ENCODE measurements around the gene CENPX. TPM values are rescaled to one million over a fixed set of nuclear protein-coding genes. Genes with fewer than 3 reads are reported as not detected.

CENPX gene
- total and polyA plus RNA-seq, 4 experiments from 2014 or later, result 33.4 to 70.8 (median 36.7) TPM

DNA sequence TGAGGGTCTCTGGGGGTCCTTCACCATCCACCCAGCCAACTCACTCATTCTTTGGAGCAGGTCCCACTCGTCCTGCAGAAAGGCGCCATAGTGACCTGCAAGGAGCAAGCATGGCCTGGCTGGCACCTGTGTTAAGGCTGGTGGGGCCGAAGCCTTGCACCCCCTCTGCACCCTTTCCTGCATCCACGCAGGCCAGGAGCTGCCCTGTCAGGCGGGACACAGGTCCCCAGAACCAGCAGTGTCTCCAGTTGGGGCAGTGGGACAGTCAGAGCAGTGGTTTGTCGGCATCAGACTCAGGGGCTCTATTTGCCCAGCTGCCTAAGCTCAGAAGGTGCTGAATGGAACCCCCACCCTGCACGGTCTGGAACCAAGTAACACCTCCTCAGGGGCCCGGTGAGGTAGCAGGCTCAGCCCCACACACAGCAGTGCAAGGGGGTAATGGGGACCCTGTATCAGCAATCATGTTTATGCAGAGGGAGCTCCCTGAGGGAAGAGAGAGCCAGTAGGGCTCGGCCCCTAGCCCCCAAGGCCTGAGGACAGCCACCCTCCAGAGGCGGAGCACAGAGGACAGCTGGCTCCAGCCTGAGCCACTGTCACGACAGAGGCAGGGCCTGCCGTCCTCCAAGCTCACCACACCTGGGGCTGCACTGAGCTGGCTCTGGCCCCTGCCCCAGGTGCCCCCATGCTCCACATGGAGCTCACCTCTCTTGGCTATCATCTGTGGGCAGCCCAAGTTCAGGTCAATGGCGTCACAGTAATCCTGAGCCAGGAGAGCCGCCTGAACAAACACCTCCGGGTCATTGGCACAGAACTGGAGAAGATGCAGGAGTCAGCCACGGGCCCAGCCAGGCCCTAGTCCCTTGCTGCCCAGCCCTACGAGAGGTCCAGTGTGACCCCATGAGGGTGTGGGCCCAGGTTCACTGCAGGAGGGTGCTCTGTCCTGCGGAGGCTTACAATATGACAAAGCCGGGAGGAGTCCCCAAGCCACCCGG lies 41.0 kb upstream of the CENPX start:
- intact Hi-C loops (cut with micrococcal nuclease), result loop anchor here (2.0 kb wide), 1 partner anchor 27 kb away; the partner anchor contains the start of gene DCXR
- Histone ChIP-seq H3K36me3 (ENCODE audit: insufficient read depth, low read length) (peaks cover 14% of the 10 kb centered on the region), H3K27me3 (ENCODE audit: insufficient read depth, low read length) (no peaks in the 10 kb centered on the region), H3K4me1 (ENCODE audit: insufficient read depth, low read length) (peaks cover 28% of the 10 kb centered on the region), H3K27ac (ENCODE audit: low read depth, low read length) (peak overlapping the region; percentile 63), H3K4me3 (ENCODE audit: low read length in 2 of 2) (no peak overlapping the region), H3K9me3 (ENCODE audit: control insufficient read depth in 1 of 2, low read length in 2 of 2) (no peaks in the 10 kb centered on the region)
- H3K36me3 Mint-ChIP-seq, result peaks cover 0 to 12% of the 10 kb centered on the region in 2 donors
- CTCF ChIA-PET (ENCODE audit: partially characterized antibody), result interaction anchor here (0.9 kb wide), 1 partner anchor 26 kb away, joined by 4 read pairs; the partner anchor contains the start of gene DCXR
- H3K9me3 Mint-ChIP-seq, result no peaks in the 10 kb centered on the region
- H3K27ac Mint-ChIP-seq, result peak overlapping the region in 6 of 7 donors; percentile 17 to 70 (median 65)
- DNase-seq, result peak in 1 of 5 donors; percentile 31
- H3K27me3 Mint-ChIP-seq, result no peaks in the 10 kb centered on the region
- POLR2A ChIA-PET (ENCODE audit: partially characterized antibody), result interaction anchor here (3.5 to 3.9 kb wide), 2 partner anchors 26 to 43 kb away, joined by 18 to 21 read pairs; partner anchors contain the start of gene DCXR
- peak overlapping the region; percentile 49 to 74 (median 70) for H3K4me3 Mint-ChIP-seq
- peaks cover 0 to 23% (median 12%) of the 10 kb centered on the region in 4 donors for H3K4me1 Mint-ChIP-seq

DNA sequence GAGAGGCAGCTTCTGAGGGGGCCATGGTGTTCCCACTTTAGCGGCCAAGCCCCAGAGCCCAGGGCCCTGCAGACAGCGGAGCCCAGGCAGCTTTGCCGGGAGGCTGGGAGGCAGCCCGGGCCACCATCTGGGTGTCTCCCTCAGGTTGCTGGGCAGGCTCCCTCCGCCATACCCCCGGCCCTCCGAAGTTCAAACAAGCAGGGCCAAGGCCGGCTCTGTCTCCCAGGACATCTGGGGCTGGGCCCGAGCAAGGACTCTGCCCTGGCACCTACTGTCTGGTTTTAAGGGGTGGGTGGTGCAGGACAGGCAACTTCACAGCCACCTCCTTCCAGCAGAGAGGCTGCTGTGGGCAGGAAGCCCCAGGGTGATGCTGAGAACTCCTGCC lies 40.3 kb upstream of the CENPX start:
- POLR2A ChIA-PET (ENCODE audit: partially characterized antibody), result no interaction called here
- H3K27ac ChIP-seq (ENCODE audit: low read depth, low read length), result no peak overlapping the region
- H3K4me1 ChIP-seq (ENCODE audit: insufficient read depth, low read length), result peaks cover 28% of the 10 kb centered on the region
- H3K27me3 ChIP-seq (ENCODE audit: insufficient read depth, low read length), result no peaks in the 10 kb centered on the region
- intact Hi-C loops (cut with micrococcal nuclease), result no loop called here
- peaks cover 14% of the 10 kb centered on the region for H3K36me3 ChIP-seq (ENCODE audit: insufficient read depth, low read length)
- H3K4me1 Mint-ChIP-seq, result peaks cover 0 to 23% (median 12%) of the 10 kb centered on the region in 4 donors
- CTCF ChIA-PET (ENCODE audit: partially characterized antibody), result interaction anchor here (0.9 kb wide), 1 partner anchor 25 kb away, joined by 4 read pairs; the partner anchor contains the start of gene DCXR
- no peaks in the 10 kb centered on the region for H3K9me3 ChIP-seq (ENCODE audit: control insufficient read depth in 1 of 2, low read length in 2 of 2)
- no peak overlapping the region for H3K4me3 Mint-ChIP-seq
- no peaks in the 10 kb centered on the region for H3K27me3 Mint-ChIP-seq
- H3K36me3 Mint-ChIP-seq, result peaks cover 0 to 15% of the 10 kb centered on the region in 2 donors
- peaks cover 0 to 1% (median 0%) of the 10 kb centered on the region in 8 donors for H3K9me3 Mint-ChIP-seq
- peak overlapping the region in 1 of 7 donors; percentile 54 for H3K27ac Mint-ChIP-seq
- no peak overlapping the region for H3K4me3 ChIP-seq (ENCODE audit: low read length in 2 of 2)
- DNase-seq, result no peak

DNA sequence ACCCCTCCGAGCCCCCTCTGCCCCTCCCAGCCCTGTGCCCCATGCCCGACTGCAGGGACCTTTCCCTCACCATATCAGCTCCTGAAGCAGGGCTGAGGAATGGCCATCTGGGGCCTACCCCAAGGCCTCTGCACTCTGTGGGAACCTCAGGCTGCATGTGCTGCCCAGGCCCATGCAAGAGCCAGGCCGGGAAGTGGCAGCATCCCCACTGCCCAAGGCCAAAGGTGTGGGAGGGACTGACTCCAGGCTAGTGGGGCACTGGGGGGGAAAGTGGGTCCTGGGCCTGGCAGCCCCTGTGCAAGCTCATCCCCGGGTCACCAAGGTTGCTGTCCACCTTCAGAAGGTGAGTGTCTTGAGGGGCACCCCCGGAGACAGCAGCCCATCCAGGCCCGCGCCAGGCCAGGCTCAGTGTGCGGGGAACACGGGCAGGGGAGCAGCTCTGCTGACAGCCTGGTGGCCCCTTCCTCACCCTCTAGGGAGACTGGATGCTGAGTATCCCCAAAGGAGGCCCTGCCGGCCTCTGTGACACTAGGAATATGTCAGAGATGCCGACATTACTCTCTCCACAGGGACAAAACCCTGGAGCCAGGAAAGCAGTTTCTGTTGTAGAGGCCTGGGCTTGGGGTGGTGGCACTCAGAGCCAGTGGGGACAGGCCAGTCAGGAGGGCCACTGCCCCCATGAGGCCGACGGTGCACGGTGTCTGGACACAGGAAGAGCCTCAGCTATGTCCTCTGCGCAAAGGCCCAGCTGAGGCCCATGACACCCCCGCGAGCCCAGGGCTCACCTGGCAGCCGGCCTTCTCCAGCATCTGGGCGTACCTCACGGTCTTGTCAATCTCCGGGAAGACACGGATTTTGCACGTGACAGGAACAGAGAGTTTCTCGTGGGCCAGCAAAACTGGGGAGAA lies 39.7 kb upstream of the CENPX start:
- Mint-ChIP-seq H3K4me1 (peaks cover 0 to 22% (median 12%) of the 10 kb centered on the region in 4 donors), H3K36me3 (peaks cover 0 to 19% of the 10 kb centered on the region in 2 donors), H3K4me3 (no peak overlapping the region), H3K27ac (peak overlapping the region in 4 of 7 donors; percentile 4 to 54 (median 32)), H3K27me3 (no peaks in the 10 kb centered on the region), H3K9me3 (peaks cover 0 to 2% (median 0%) of the 10 kb centered on the region in 8 donors)
- no peak for DNase-seq
- ChIA-PET CTCF (ENCODE audit: partially characterized antibody) (no interaction called here), POLR2A (ENCODE audit: partially characterized antibody) (no interaction called here)
- Histone ChIP-seq H3K9me3 (ENCODE audit: control insufficient read depth in 1 of 2, low read length in 2 of 2) (no peaks in the 10 kb centered on the region), H3K4me1 (ENCODE audit: insufficient read depth, low read length) (peaks cover 28% of the 10 kb centered on the region), H3K36me3 (ENCODE audit: insufficient read depth, low read length) (peaks cover 14% of the 10 kb centered on the region), H3K4me3 (ENCODE audit: low read length in 2 of 2) (no peak overlapping the region), H3K27me3 (ENCODE audit: insufficient read depth, low read length) (no peaks in the 10 kb centered on the region), H3K27ac (ENCODE audit: low read depth, low read length) (no peak overlapping the region)
- intact Hi-C loops (cut with micrococcal nuclease), result no loop called here

DNA sequence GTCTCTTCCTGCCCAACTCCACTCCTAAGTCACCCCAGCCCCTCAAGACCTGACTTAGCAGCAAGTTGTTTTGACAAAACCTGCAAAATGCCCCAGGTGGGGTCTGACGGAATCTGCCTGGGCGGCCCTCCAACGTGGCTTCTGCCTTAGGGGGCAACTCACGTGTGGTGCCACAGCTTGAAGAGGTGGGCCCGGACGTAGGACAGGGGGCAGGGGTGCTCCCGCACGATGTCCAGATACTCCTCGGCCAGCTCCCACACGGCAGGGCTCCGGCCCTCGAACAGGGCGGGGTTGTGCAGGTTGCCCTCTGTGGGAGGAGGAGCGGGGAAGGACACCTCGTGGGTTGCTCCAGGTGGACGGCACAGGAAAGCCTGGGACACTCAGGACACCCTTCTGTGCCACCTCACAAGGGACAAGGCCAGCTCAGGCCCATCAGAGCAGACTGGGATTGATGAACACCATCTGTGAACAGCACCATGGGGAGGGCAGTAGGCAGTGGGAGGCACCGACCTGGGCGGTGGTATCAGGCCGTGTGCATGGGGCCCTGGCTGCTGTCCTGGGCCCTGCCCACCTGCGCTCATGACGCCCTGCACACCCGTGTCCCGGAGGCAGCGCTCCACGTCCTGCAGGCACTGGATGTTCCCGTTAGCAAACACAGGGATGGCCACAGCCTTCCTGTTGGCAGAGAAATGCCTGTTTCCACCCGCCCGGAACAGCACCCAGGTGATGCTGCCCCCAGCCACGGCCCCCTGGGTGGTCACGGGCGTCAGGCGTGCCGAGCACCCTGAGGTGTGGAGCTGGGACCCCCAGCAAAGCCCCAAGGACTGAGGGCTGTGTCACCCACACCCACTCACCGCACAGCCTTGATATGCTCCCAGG lies 38.6 kb upstream of the CENPX start:
- ChIA-PET CTCF (ENCODE audit: partially characterized antibody) (no interaction called here), POLR2A (ENCODE audit: partially characterized antibody) (interaction anchor here (1.4 to 1.8 kb wide), 2 partner anchors 24 to 25 kb away, joined by 3 to 5 read pairs; partner anchors contain the start of gene DCXR)
- Mint-ChIP-seq H3K27me3 (no peaks in the 10 kb centered on the region), H3K4me1 (peaks cover 0 to 14% (median 8%) of the 10 kb centered on the region in 4 donors), H3K4me3 (no peak overlapping the region), H3K9me3 (peaks cover 0 to 2% (median 0%) of the 10 kb centered on the region in 8 donors), H3K36me3 (peaks cover 0 to 24% of the 10 kb centered on the region in 2 donors), H3K27ac (no peak overlapping the region)
- intact Hi-C loops (cut with micrococcal nuclease), result no loop called here
- Histone ChIP-seq H3K9me3 (ENCODE audit: control insufficient read depth in 1 of 2, low read length in 2 of 2) (no peaks in the 10 kb centered on the region), H3K36me3 (ENCODE audit: insufficient read depth, low read length) (peaks cover 17% of the 10 kb centered on the region), H3K27me3 (ENCODE audit: insufficient read depth, low read length) (no peaks in the 10 kb centered on the region), H3K4me1 (ENCODE audit: insufficient read depth, low read length) (peaks cover 22% of the 10 kb centered on the region), H3K4me3 (ENCODE audit: low read length in 2 of 2) (no peak overlapping the region), H3K27ac (ENCODE audit: low read depth, low read length) (no peak overlapping the region)
- no peak for DNase-seq

DNA sequence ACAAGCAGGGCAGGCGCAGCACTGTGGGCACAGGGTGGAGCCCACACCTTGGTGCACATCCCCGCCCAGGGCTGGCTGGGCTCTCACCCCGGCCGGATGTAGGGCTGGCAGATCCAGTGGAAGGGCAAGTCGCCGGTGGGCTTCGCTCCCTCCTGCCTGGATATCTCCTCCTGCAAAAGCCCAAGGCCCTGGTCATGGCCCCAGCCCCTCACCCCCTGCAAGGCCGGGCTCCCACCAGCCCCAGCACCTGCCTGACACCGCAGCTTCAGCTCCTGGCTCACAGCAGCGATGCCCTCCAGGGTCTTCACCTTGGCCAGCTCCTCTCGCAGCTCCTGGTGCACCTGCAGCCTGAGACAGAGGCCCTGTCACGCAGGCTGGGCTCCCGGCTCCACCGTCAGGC lies 37.9 kb upstream of the CENPX start:
- peaks cover 0 to 31% of the 10 kb centered on the region in 2 donors for H3K36me3 Mint-ChIP-seq
- no peak overlapping the region for H3K27ac Mint-ChIP-seq
- Histone ChIP-seq H3K9me3 (ENCODE audit: control insufficient read depth in 1 of 2, low read length in 2 of 2) (no peaks in the 10 kb centered on the region), H3K4me1 (ENCODE audit: insufficient read depth, low read length) (peaks cover 18% of the 10 kb centered on the region), H3K27me3 (ENCODE audit: insufficient read depth, low read length) (no peaks in the 10 kb centered on the region), H3K27ac (ENCODE audit: low read depth, low read length) (no peak overlapping the region), H3K4me3 (ENCODE audit: low read length in 2 of 2) (no peak overlapping the region), H3K36me3 (ENCODE audit: insufficient read depth, low read length) (peaks cover 23% of the 10 kb centered on the region)
- ChIA-PET POLR2A (ENCODE audit: partially characterized antibody) (interaction anchor here (1.4 to 1.8 kb wide), 2 partner anchors 23 to 24 kb away, joined by 3 to 5 read pairs; partner anchors contain the start of gene DCXR), CTCF (ENCODE audit: partially characterized antibody) (interaction anchor here (1.4 to 1.5 kb wide), 2 partner anchors 23 to 30 kb away, joined by 3 to 5 read pairs; partner anchors contain the start of gene DCXR)
- no peaks in the 10 kb centered on the region for H3K27me3 Mint-ChIP-seq
- DNase-seq, result no peak
- peaks cover 0 to 10% (median 5%) of the 10 kb centered on the region in 4 donors for H3K4me1 Mint-ChIP-seq
- H3K9me3 Mint-ChIP-seq, result peaks cover 0 to 2% (median 0%) of the 10 kb centered on the region in 8 donors
- intact Hi-C loops (cut with micrococcal nuclease), result no loop called here
- no peak overlapping the region for H3K4me3 Mint-ChIP-seq

DNA sequence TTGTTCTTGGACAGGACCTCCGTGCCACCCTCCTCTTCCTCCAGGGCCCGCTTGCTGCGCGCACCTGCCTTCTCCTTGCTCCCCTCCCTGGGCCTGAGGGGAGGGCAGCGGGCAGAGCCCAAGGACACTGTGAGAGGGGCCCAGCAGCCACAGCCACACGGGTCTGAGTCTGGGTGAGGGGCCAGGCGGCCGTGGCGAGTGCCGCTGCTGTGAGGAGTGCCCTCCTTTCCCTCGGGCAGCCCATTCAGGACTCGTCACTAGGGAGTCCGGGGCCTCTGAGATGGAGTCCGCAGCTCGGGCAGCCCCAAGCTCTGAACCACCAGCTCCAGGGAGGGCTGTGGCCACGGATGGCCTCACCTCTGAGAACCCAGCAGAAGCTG lies 37.3 kb upstream of the CENPX start:
- peaks cover 16% of the 10 kb centered on the region for H3K4me1 ChIP-seq (ENCODE audit: insufficient read depth, low read length)
- Mint-ChIP-seq H3K4me1 (peaks cover 0 to 10% (median 5%) of the 10 kb centered on the region in 4 donors), H3K4me3 (peak overlapping the region in 1 of 8 donors; percentile 64), H3K27ac (no peak overlapping the region), H3K27me3 (no peaks in the 10 kb centered on the region), H3K9me3 (peaks cover 0 to 2% (median 0%) of the 10 kb centered on the region in 8 donors), H3K36me3 (peaks cover 0 to 35% of the 10 kb centered on the region in 2 donors)
- H3K36me3 ChIP-seq (ENCODE audit: insufficient read depth, low read length), result peaks cover 27% of the 10 kb centered on the region
- H3K9me3 ChIP-seq (ENCODE audit: control insufficient read depth in 1 of 2, low read length in 2 of 2), result no peaks in the 10 kb centered on the region
- H3K27me3 ChIP-seq (ENCODE audit: insufficient read depth, low read length), result no peaks in the 10 kb centered on the region
- no peak overlapping the region for H3K4me3 ChIP-seq (ENCODE audit: low read length in 2 of 2)
- H3K27ac ChIP-seq (ENCODE audit: low read depth, low read length), result no peak overlapping the region
- ChIA-PET CTCF (ENCODE audit: partially characterized antibody) (interaction anchor here (1.4 to 1.5 kb wide), 2 partner anchors 22 to 29 kb away, joined by 3 to 5 read pairs; partner anchors contain the start of gene DCXR), POLR2A (ENCODE audit: partially characterized antibody) (interaction anchor here (1.4 to 1.8 kb wide), 2 partner anchors 23 to 24 kb away, joined by 3 to 5 read pairs; partner anchors contain the start of gene DCXR)
- intact Hi-C loops (cut with micrococcal nuclease), result no loop called here
- peak in 1 of 5 donors; percentile 21 for DNase-seq
